Parathyroid adenoma (tissue), 2 donors: Measurements from ENCODE around the gene PRRG3.
"Not testable (repeated sequence)": the region's sequence is repeated elsewhere in the genome, so short reads cannot be mapped to it uniquely, and the experiment has no call there.

Experiments
- H2AFZ ChIP-seq: fragments of 300-600 bp; sonication (generic); one replicate; pipeline ENCODE4 v1.7.0; 2017; ENCODE audit warnings: antibody characterized with exemption, mild to moderate bottlenecking
- H3K27ac ChIP-seq: fragments of 300-600 bp; sonication (generic); one replicate; pipeline ENCODE4 v1.7.0; 2017
- H3K27me3 ChIP-seq: fragments of 300-600 bp; sonication (generic); one replicate; pipeline ENCODE4 v1.7.0; 2017; ENCODE audit warnings: low read length; ENCODE audit not compliant: control insufficient read depth, insufficient read depth
- H3K36me3 ChIP-seq: fragments of 300-600 bp; sonication (generic); one replicate; pipeline ENCODE4 v1.7.0; 2017; ENCODE audit warnings: low read length; ENCODE audit not compliant: control insufficient read depth, insufficient read depth
- H3K4me1 ChIP-seq: fragments of 300-600 bp; sonication (generic); one replicate; pipeline ENCODE4 v1.7.0; 2017; ENCODE audit warnings: control low read depth
- H3K4me2 ChIP-seq: fragments of 300-600 bp; sonication (generic); one replicate; pipeline ENCODE4 v1.7.0; 2017; ENCODE audit warnings: low read length
- H3K4me3 ChIP-seq: fragments of 300-600 bp; sonication (generic); one replicate; pipeline ENCODE4 v1.7.0; 2017; ENCODE audit warnings: low read depth, low read length
- H3K79me2 ChIP-seq: fragments of 300-600 bp; sonication (generic); one replicate; pipeline ENCODE4 v1.7.0; 2017; ENCODE audit warnings: control low read depth
- H3K9ac ChIP-seq: fragments of 300-600 bp; sonication (generic); one replicate; pipeline ENCODE4 v1.7.0; 2017; ENCODE audit warnings: mild to moderate bottlenecking
- H3K9me3 ChIP-seq: fragments of 300-600 bp; sonication (generic); one replicate; pipeline ENCODE4 v1.7.0; 2017; ENCODE audit warnings: low read length; ENCODE audit not compliant: control insufficient read depth
- CTCF ChIP-seq: fragments of 300-600 bp; sonication (generic); IDR thresholded peaks from one replicate; pipeline ENCODE4 v1.7.0; 2017; ENCODE audit warnings: antibody characterized with exemption, mild to moderate bottlenecking
- donor health status: primary hyperparathyroidism.

The PRRG3 gene

GRCh38 chrX:151695583-151696340 lies 504 bp downstream of the PRRG3 start:
- Histone ChIP-seq H3K9me3 (no peaks in the 10 kb centered on the region), H3K79me2 (no peaks in the 10 kb centered on the region), H3K36me3 (no peaks in the 10 kb centered on the region), H3K4me2 (no peak overlapping the region), H3K9ac (no peak overlapping the region), H3K27me3 (no peaks in the 10 kb centered on the region), H3K27ac (no peak overlapping the region), H3K4me1 (no peaks in the 10 kb centered on the region), H2AFZ (no peak overlapping the region), H3K4me3 (no peak overlapping the region)
- no peak for TF ChIP-seq CTCF

GRCh38 chrX:151697082-151697481 lies 1.8 kb downstream of the PRRG3 start:
- H3K4me2 ChIP-seq, H3K79me2 ChIP-seq, H3K36me3 ChIP-seq, H3K27ac ChIP-seq, H3K27me3 ChIP-seq, H3K4me3 ChIP-seq, H2AFZ ChIP-seq, H3K9ac ChIP-seq, H3K9me3 ChIP-seq, H3K4me1 ChIP-seq: not testable (repeated sequence)

GRCh38 chrX:151697522-151697921 lies 2.3 kb downstream of the PRRG3 start:
- Histone ChIP-seq H3K36me3 (no peaks in the 10 kb centered on the region), H3K27me3 (no peaks in the 10 kb centered on the region), H3K9me3 (no peaks in the 10 kb centered on the region), H3K4me1 (no peaks in the 10 kb centered on the region), H3K4me2 (no peak overlapping the region), H3K79me2 (no peaks in the 10 kb centered on the region), H3K4me3 (no peak overlapping the region), H2AFZ (no peak overlapping the region), H3K9ac (no peak overlapping the region), H3K27ac (no peak overlapping the region)
- TF ChIP-seq CTCF: no peak

- H3K4me2 ChIP-seq: no peak overlapping the region
- no peaks in the 10 kb centered on the region for H3K27me3 ChIP-seq
- H3K4me1 ChIP-seq: no peaks in the 10 kb centered on the region
- no peaks in the 10 kb centered on the region for H3K79me2 ChIP-seq
- no peak overlapping the region for H3K9ac ChIP-seq
- no peak overlapping the region for H3K4me3 ChIP-seq
- no peak overlapping the region for H2AFZ ChIP-seq
- H3K27ac ChIP-seq: no peak overlapping the region
- H3K9me3 ChIP-seq: no peaks in the 10 kb centered on the region
- TF ChIP-seq CTCF: no peak
- H3K36me3 ChIP-seq: no peaks in the 10 kb centered on the region
Observed at GRCh38 chrX:151698485-151698884, 3.2 kb downstream of the PRRG3 start.

DNA sequence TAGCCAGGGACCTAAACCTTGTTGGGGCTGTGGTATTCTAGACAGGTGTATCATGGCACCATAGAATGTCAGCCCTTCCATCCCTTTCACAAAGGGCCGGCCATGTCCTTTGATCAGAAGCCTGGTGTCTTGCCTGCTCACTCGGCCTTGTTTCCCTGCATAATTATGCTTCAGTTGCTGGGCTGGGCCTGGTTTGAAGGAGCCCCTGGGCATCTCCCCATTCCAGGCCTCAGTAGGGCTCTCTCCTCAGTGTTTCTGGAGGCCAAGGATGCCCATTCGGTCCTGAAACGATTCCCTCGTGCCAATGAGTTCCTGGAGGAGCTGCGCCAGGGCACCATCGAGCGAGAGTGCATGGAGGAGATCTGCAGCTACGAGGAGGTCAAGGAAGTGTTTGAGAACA lies 4.5 kb downstream of the PRRG3 start:
- Histone ChIP-seq H3K27me3 (no peaks in the 10 kb centered on the region), H3K4me2 (no peak overlapping the region), H2AFZ (no peak overlapping the region), H3K4me3 (no peak overlapping the region), H3K36me3 (no peaks in the 10 kb centered on the region), H3K79me2 (no peaks in the 10 kb centered on the region), H3K9ac (no peak overlapping the region), H3K9me3 (no peaks in the 10 kb centered on the region), H3K27ac (no peak overlapping the region), H3K4me1 (no peaks in the 10 kb centered on the region)
- no peak for TF ChIP-seq CTCF
